GM19324 (cell line): Measurements from ENCODE around the gene DUSP16.
"Not testable (repeated sequence)": the region's sequence is repeated elsewhere in the genome, so short reads cannot be mapped to it uniquely, and the experiment has no call there.

Experiments
- ATAC-seq: cut with Tn5 transposase; IDR thresholded peaks from one replicate; pipeline ENCODE4 v1.9.1; 2021; ENCODE audit warnings: mild to moderate bottlenecking, moderate library complexity; ENCODE audit not compliant: unreplicated experiment, low FRiP score

DUSP16 gene

GRCh38 chr12:12524128-12524527 is 38.5 kb downstream of the DUSP16 start:
- no peak for ATAC-seq

- no peak for ATAC-seq
Measured at GRCh38 chr12:12523229-12523628, 39.4 kb downstream of the DUSP16 start.

GRCh38 chr12:12522657-12523056 is 40.0 kb downstream of the DUSP16 start:
- ATAC-seq = not testable (repeated sequence)

GRCh38 chr12:12521888-12522287 is 40.8 kb downstream of the DUSP16 start:
- no peak for ATAC-seq

- no peak for ATAC-seq
Measured at GRCh38 chr12:12521044-12521485, 41.6 kb downstream of the DUSP16 start.

- no peak for ATAC-seq
Measured at GRCh38 chr12:12520273-12520672, 42.4 kb downstream of the DUSP16 start.

DNA sequence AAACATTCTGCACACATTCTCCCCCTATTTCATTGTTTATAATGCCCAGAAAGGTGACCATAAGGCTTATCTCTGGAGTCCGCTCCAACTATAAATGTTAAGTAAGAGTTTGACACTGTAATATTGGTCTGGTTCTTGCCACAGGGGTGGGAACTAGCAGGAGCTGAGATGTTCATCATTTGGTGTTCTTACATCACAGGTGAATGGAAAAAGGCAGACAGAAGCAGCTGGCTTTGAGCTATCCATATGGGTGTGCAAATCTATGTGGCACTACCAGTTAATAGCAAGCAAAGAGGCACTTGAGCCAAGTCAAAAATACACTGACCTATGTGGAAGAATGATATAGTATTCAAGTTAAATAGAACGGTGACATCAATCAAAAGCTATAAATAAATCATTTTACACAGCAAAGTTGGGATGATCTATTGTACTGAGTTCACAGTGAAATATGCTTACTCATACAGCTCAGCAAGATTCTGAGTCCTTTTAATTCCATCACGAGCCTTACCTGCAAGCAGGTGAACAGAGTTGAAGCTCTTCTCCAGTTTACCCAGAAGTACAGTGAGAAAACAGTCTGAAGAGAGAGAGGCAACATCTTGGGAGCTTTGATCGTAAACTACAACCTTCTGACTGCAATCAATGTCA is 43.2 kb downstream of the DUSP16 start:
- no peak for ATAC-seq

GRCh38 chr12:12518919-12519318 is 43.7 kb downstream of the DUSP16 start:
- no peak for ATAC-seq

GRCh38 chr12:12518464-12518845 is 44.2 kb downstream of the DUSP16 start:
- no peak for ATAC-seq

- no peak for ATAC-seq
Measured at GRCh38 chr12:12513416-12514006, 49.2 kb downstream of the DUSP16 start.

DNA sequence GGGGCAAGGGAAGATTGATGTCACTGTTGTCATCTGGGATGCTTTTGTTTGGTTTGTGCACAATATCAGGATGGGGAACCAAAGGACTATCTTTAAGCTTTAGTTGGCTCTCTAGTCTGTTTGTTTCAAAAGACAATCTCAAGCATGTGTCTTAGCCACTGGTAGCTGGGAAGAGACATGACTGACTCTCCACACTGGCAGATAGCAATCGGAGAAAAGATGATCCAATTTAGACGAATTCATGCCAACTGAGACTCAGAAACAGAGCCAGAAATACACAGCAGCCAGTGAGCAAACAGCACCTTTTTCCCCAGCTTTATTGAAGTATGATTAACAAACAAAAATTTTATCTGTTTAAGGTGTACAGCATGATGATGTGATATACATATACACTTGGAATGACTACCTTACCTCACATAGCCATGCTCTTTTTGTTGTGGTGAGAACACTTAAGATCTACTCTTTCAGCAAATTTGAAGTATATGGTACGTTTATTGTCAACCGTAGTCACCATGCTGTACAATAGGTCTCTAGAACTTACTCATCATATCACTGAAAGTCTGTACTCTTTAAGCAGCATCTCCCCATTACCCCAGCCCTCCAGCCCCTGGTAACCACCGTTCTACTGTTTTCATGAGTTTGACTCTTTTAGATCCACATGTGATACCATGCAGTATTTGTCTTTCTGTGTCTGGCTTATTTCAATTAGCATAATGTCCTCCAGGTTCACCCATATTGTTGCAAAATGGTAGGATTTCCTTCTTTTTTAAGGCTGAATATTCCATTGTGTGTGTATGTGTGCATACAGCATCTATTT is 50.6 kb downstream of the DUSP16 start:
- no peak for ATAC-seq

- no peak for ATAC-seq
Measured at GRCh38 chr12:12511021-12511783, 51.5 kb downstream of the DUSP16 start.

DNA sequence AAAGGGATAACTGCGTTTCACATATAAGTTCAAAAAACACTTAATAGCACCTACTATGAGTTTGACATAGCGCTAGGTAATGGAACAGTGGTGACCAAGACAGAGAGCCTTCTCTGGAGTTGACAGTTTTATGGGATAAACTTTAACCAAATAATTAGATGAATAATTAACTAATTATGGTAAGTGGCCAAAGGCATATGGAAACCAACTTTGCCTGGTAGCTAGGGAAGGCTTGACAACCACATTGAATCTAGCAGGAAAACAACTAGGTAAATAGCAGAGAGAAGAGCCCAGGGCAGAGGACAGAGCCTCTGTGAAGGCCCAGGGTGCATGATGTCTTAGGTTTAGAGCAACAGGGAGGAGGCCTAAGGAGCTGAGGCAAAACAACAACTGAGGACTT is 52.1 kb downstream of the DUSP16 start:
- no peak for ATAC-seq

GRCh38 chr12:12510141-12510540 is 52.5 kb downstream of the DUSP16 start:
- no peak for ATAC-seq

- ATAC-seq = no peak
Measured at GRCh38 chr12:12508612-12509011, 54.1 kb downstream of the DUSP16 start.

DNA sequence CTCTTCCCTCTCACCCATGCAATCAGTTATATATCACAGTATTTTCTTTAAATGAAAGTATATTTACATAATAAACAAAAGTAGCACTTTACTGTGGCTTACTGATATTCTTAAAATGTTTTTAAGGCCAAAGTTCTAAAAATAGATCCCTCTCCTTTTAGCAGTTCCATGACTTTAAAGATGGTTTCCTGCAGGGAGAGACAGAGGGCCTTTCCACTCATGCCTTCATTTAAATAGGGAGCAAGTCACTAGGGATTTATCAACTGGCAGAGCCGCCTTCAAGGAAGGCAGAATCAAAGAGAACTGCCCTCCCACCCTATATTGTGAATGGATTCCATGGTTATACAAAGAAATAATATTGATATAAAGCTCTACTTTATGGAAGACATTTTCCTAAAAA is 55.5 kb downstream of the DUSP16 start:
- no peak for ATAC-seq

DNA sequence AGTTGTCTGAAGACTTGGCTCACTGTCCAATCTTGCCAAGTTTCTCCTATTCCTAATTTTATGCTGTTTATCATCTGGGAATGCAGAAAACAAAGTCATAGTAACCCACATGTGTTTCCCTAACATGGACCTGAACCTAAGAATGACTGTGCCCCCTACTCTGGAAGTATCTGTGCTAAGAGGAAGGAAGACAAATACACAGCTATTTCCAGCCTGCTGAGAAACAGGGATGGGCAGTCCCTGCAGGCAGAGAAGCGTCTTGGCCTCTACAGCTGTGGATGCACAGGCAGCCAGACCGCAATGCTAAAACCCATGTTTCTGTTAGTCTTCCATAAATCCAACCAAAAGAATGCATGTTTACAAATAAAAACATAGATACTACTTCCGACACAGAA is 56.2 kb downstream of the DUSP16 start:
- no peak for ATAC-seq

GRCh38 chr12:12505544-12506495 is 56.8 kb downstream of the DUSP16 start:
- ATAC-seq = peak; percentile 76

DNA sequence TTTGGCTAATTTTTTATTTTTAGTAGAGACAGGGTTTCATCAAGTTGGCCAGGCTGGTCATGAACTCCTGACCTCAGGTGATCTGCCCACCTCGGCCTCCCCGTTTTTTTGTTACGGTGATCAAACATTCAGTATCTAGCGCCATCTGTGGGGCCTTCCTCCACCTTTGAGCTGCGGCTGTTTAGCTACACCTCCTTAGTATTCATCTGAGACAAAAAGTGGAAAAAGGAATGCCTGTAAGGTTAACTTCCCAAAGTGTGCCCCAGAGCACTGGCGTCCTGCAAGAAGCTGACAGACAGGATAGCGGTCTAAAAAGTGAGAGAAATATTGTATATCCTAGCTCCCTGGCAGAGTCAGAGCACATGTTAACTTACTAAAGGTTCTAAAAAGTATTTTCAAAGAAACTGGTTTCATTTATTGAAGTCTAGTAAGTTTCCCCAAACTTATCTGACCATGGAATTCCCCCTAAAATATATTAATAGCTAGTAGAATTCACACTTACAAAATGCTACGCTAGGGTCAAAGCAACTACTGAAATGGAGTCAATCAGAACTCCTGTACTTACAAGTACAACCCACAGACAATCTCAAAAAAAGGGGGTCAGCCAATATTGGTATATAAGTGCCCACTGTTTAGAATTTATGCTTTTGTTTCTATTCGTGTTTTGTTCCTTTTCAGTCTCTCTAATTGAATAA is 59.1 kb downstream of the DUSP16 start:
- ATAC-seq = no peak
